Adrenal gland (tissue), 12 donors: ENCODE measurements around the gene COL6A1. TPM values are rescaled to one million over a fixed set of nuclear protein-coding genes. Genes with fewer than 3 reads are reported as not detected.

Source experiments
- DNase-seq, 7 donors: peaks; one replicate each; pipeline ENCODE4 v3.0.0-alpha.2; 2019 to 2020
- H3K27ac ChIP-seq, 5 donors: fragments of 200-600 bp; sonication (generic) in 4 of 5; 1 replicate in 3 of 5; 2 replicates in 2 of 5; pipeline versions ENCODE4 v1.5.1 to v1.8.0; 2016 to 2020; ENCODE audit warnings: mild to moderate bottlenecking in 1 of 5
- H3K27me3 ChIP-seq: fragments of 200-600 bp; 2 replicates; pipeline ENCODE4 v1.8.0; 2021
- H3K36me3 ChIP-seq, 2 donors: fragments of 200-600 bp; replicated peaks in 1 of 2; 1 replicate in 1 of 2; 2 replicates in 1 of 2; pipeline versions ENCODE4 v1.5.1 to v1.8.0; 2018 to 2022
- H3K4me1 ChIP-seq, 2 donors: fragments of 200-600 bp; replicated peaks in 1 of 2; 1 replicate in 1 of 2; 2 replicates in 1 of 2; pipeline versions ENCODE4 v1.5.1 to v1.8.0; 2018 to 2021
- H3K4me3 ChIP-seq, 4 donors: fragments of 200-600 bp; sonication (generic) in 3 of 4; one replicate each; pipeline ENCODE4 v1.5.1; 2016 to 2018
- H3K9me3 ChIP-seq, 3 donors: fragments of 200-600 bp; sonication (generic) in 1 of 3; replicated peaks in 1 of 3; 1 replicate in 2 of 3; 2 replicates in 1 of 3; pipeline versions ENCODE4 v1.5.1 to v1.8.0; 2016 to 2021
- CTCF ChIP-seq, 6 experiments: fragments of 450-650 bp in 4 of 6; fragments of 200-600 bp in 2 of 6; sonication (generic) in 1 of 6; IDR thresholded peaks; 1 replicate in 5 of 6; 2 replicates in 1 of 6; pipeline versions ENCODE4 v1.5.1 to v1.8.0; 2016 to 2021; ENCODE audit warnings: antibody characterized with exemption in 6 of 6, mild to moderate bottlenecking in 2 of 6, moderate library complexity in 1 of 6
- POLR2A ChIP-seq, 2 donors: fragments of 450-650 bp; IDR thresholded peaks; one replicate each; pipeline ENCODE4 v1.6.1; 2017; ENCODE audit warnings: antibody characterized with exemption in 2 of 2, mild to moderate bottlenecking in 2 of 2, moderate library complexity in 1 of 2
- WGBS, 4 donors: extraction: QIAGEN DNeasy Blood & Tissue Kit in 2 of 4; methylation state at CpG; one replicate each; pipeline versions ENCODE4 v1.1.5 to v1.1.7; 2013 to 2017; 5-methylcytosine and 5-hydroxymethylcytosine counted together
- intact Hi-C, 2 donors: fragments of 100-400 bp; cut with DNase I; formaldehyde crosslinking; loops; one replicate each; pipeline versions ENCODE4 v1.14.1 to v1.15.0; 2022 to 2023
- polyA plus RNA-seq, 3 donors: library from polyadenylated mRNA; stranded (reverse); fragments of 200-250 nt in 2 of 3; fragments of 350-450 nt in 1 of 3; fragmentation: Illumina TruSeq in 1 of 3; extraction: RNeasy Lipid Tissue Mini Kit (QIAGEN cat#74804) in 1 of 3; gene quantifications; one replicate each; pipeline ENCODE4 v1.2.3, GENCODE V29; 2013 to 2014
- total RNA-seq, 9 donors: library from RNA; depleted of rRNA in 4 of 9; stranded (reverse); fragments of >200 nt in 4 of 9; fragments of 120-200 nt in 1 of 9; fragmentation: NEBNext Ultra II Directional in 1 of 9; extraction: Animal tissue kit (Norgen Biotek cat#: 25700) in 1 of 9; gene quantifications; one replicate each; pipeline versions ENCODE4 v1.1.0 to v1.2.4, GENCODE V29; 2013 to 2023
- donor health status: healthy with polysubstance abuse.
- donor health status: Bipolar disorder and iron deficiency.
- donor health status: DM: yes; HTN: yes; CAD: no.
- donor health status: DM: no; HTN: no; CAD: no.
- donor health status: DM: no; HTN: no; CAD: no.
- donor health status: DM: yes; HTN: yes; CAD: no.

Gene COL6A1
- total and polyA plus RNA-seq, 12 donors: 22.3 to 490 (median 151) TPM

DNA sequence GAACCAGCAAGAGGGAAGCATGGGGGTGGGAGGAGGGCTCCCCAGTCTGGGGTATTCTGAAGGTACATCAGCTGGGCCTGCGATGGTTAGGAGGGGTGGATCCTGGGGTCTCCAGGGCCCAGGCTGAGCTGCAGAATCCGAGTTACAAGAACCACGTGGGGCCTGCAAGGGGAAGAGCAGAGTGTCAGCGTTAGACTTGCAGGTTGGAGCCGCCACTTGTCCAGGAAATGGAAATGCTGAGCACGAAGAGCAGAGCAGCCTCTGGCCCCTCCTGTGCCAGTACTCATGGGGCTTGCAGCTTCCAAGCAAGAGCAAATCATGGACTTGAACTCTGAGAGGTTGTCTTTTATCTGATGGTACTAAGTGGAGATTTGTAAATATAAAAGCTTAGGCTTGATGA is 47.5 kb upstream of the COL6A1 start:
- H3K9me3 ChIP-seq: peaks cover 0 to 10% (median 0%) of the 10 kb centered on the region in 3 donors
- 69 to 80% (median 73%) methylated on average over 5 to 6 of the region's 6 CpGs for WGBS, 4 donors
- no peaks in the 10 kb centered on the region for H3K4me1 ChIP-seq
- no peaks in the 10 kb centered on the region for H3K27me3 ChIP-seq
- intact Hi-C loops: no loop called here
- no peak overlapping the region for H3K4me3 ChIP-seq
- H3K27ac ChIP-seq: no peak overlapping the region
- DNase-seq: no peak
- no peak for TF ChIP-seq POLR2A (IDR thresholded peaks at IDR 0.05)
- no peak for TF ChIP-seq CTCF (IDR thresholded peaks at IDR 0.05)
- no peaks in the 10 kb centered on the region for H3K36me3 ChIP-seq

DNA sequence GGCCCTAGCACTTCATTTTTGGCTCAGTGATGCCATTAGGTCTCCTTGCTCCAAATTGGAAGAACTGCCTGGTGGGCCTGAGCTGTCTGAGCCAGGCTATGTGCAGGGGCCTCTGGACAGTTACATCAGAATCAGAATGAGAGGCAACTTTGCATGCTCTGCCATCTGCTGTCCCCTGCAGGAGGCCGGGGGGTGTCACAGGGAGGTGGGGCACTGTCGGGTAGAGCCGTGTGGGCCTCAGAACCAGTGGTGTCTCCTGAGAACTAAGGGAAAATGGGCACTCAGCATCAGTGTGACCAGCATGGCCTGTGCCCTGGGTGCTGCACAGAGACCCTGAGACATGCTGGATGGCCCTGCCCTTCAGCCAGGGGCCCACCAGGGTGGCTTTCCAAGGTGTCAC is 47.0 kb upstream of the COL6A1 start:
- TF ChIP-seq POLR2A (IDR thresholded peaks at IDR 0.05): no peak
- TF ChIP-seq CTCF (IDR thresholded peaks at IDR 0.05): no peak
- Histone ChIP-seq H3K4me3 (no peak overlapping the region), H3K27me3 (no peaks in the 10 kb centered on the region), H3K36me3 (no peaks in the 10 kb centered on the region), H3K27ac (no peak overlapping the region), H3K4me1 (no peaks in the 10 kb centered on the region), H3K9me3 (peaks cover 0 to 10% (median 0%) of the 10 kb centered on the region in 3 donors)
- DNase-seq: no peak
- WGBS, 4 donors: 78 to 83% (median 79%) methylated on average over 2 to 3 of the region's 3 CpGs
- intact Hi-C loops: no loop called here

- no peak for TF ChIP-seq POLR2A (IDR thresholded peaks at IDR 0.05)
- TF ChIP-seq CTCF (IDR thresholded peaks at IDR 0.05): no peak
- Histone ChIP-seq H3K27ac (no peak overlapping the region), H3K27me3 (no peaks in the 10 kb centered on the region), H3K4me1 (no peaks in the 10 kb centered on the region), H3K9me3 (peaks cover 0 to 10% (median 0%) of the 10 kb centered on the region in 3 donors), H3K4me3 (no peak overlapping the region), H3K36me3 (no peaks in the 10 kb centered on the region)
- DNase-seq: no peak
- WGBS, 4 donors: 65 to 83% (median 74%) methylated on average over 3 of the region's 3 CpGs
- intact Hi-C loops: no loop called here
Observed at GRCh38 chr21:45935628-45936027, 45.9 kb upstream of the COL6A1 start.

- H3K4me1 ChIP-seq: no peaks in the 10 kb centered on the region
- H3K9me3 ChIP-seq: peaks cover 0 to 10% (median 0%) of the 10 kb centered on the region in 3 donors
- intact Hi-C loops: no loop called here
- H3K36me3 ChIP-seq: no peaks in the 10 kb centered on the region
- no peak overlapping the region for H3K4me3 ChIP-seq
- 76 to 97% (median 88%) methylated on average over 13 to 17 of the region's 17 CpGs for WGBS, 4 donors
- no peak overlapping the region for H3K27ac ChIP-seq
- TF ChIP-seq POLR2A (IDR thresholded peaks at IDR 0.05) (no peak), CTCF (IDR thresholded peaks at IDR 0.05) (no peak)
- H3K27me3 ChIP-seq: no peaks in the 10 kb centered on the region
- DNase-seq: no peak
Observed at GRCh38 chr21:45937721-45938452, 43.7 kb upstream of the COL6A1 start.
